H1 (cell line): ENCODE data around the gene PLEKHN1. TPM values are rescaled to one million over a fixed set of nuclear protein-coding genes. Genes with fewer than 3 reads are reported as not detected.

Experiments used
- CTCF ChIA-PET: fragments of 300-600 bp; sonication (Branson Sonifier 250); formaldehyde crosslinking; loops from one replicate; lab custom pipeline; 2021; ENCODE audit not compliant: partially characterized antibody; lab: Charles Lee
- POLR2A ChIA-PET: fragments of 300-600 bp; sonication (Branson Sonifier 250); formaldehyde crosslinking; loops from one replicate; lab custom pipeline; 2021; ENCODE audit warnings: inconsistent platforms; ENCODE audit not compliant: partially characterized antibody; lab: Charles Lee
- DNase-seq, 2 experiments: peaks; one replicate each; pipeline versions ENCODE4 v3.0.0 to v3.0.0-alpha.2; 2010 to 2022; ENCODE audit warnings: low spot score in 2 of 2, low read depth in 1 of 2, mixed read lengths in 1 of 2
- FAIRE-seq: peaks from 2 replicates; lab custom pipeline; 2011; peaks lifted over from hg19 to GRCh38; lab: Jason Lieb, UNC
- H2AFZ ChIP-seq: 2 replicates; pipeline ENCODE4 v1.8.1; 2012; ENCODE audit warnings: low read length, inconsistent platforms
- H2AK5ac ChIP-seq: 2 replicates; pipeline ENCODE4 v1.6.1; 2013; ENCODE audit warnings: low read depth, low read length
- H2BK120ac ChIP-seq: replicated peaks from 2 replicates; pipeline ENCODE3; 2013; ENCODE audit warnings: low read depth, low read length, inconsistent platforms
- H2BK12ac ChIP-seq: 2 replicates; pipeline ENCODE4 v1.6.1; 2013; ENCODE audit warnings: low read depth, low read length
- H2BK15ac ChIP-seq: 2 replicates; pipeline ENCODE4 v1.6.1; 2013; ENCODE audit warnings: low read length
- H2BK20ac ChIP-seq: 2 replicates; pipeline ENCODE4 v1.6.1; 2013; ENCODE audit warnings: low read length
- H2BK5ac ChIP-seq: 2 replicates; pipeline ENCODE4 v1.6.1; 2013; ENCODE audit warnings: low read depth, low read length
- H3K14ac ChIP-seq: 2 replicates; pipeline ENCODE4 v1.6.1; 2013; ENCODE audit warnings: inconsistent platforms; ENCODE audit not compliant: insufficient read length
- H3K18ac ChIP-seq: 2 replicates; pipeline ENCODE4 v1.6.1; 2013; ENCODE audit warnings: low read length; ENCODE audit errors: extremely low read depth
- H3K23ac ChIP-seq: 2 replicates; pipeline ENCODE4 v1.6.1; 2013; ENCODE audit warnings: inconsistent platforms; ENCODE audit not compliant: insufficient read length
- H3K23me2 ChIP-seq: 2 replicates; pipeline ENCODE4 v1.6.1; 2013; ENCODE audit warnings: low read depth, low read length
- H3K27ac ChIP-seq: 2 replicates; pipeline ENCODE4 v1.6.1; 2011; ENCODE audit warnings: low read depth, low read length, inconsistent platforms
- H3K27me3 ChIP-seq, 4 experiments: replicated peaks in 1 of 4; 1 replicate in 1 of 4; 2 replicates in 3 of 4; pipeline versions ENCODE4 v1.6.1 to v1.8.1; 2011 to 2013; ENCODE audit warnings: low read length in 3 of 4, mild to moderate bottlenecking in 3 of 4, inconsistent platforms in 2 of 4, mixed read lengths in 2 of 4, moderate library complexity in 1 of 4; ENCODE audit not compliant: control insufficient read depth in 3 of 4, insufficient read depth in 3 of 4; ENCODE audit errors: extremely low read depth in 1 of 4
- H3K36me3 ChIP-seq, 4 experiments: 2 replicates each; pipeline versions ENCODE4 v1.6.1 to v1.8.1; 2011 to 2013; ENCODE audit warnings: mild to moderate bottlenecking in 4 of 4, low read length in 3 of 4, moderate library complexity in 2 of 4, control low read depth in 1 of 4, inconsistent platforms in 1 of 4; ENCODE audit not compliant: insufficient read depth in 4 of 4, control insufficient read depth in 2 of 4
- H3K4ac ChIP-seq: replicated peaks from 2 replicates; pipeline ENCODE3; 2013; ENCODE audit warnings: low read length, low read depth, mixed read lengths, inconsistent platforms; ENCODE audit not compliant: insufficient read length
- H3K4me1 ChIP-seq, 4 experiments: replicated peaks in 1 of 4; 1 replicate in 1 of 4; 2 replicates in 3 of 4; pipeline versions ENCODE4 v1.6.1 to v1.8.1; 2011 to 2013; ENCODE audit warnings: low read length in 3 of 4, inconsistent platforms in 2 of 4, mixed read lengths in 1 of 4; ENCODE audit not compliant: insufficient read depth in 4 of 4, control insufficient read depth in 3 of 4
- H3K4me2 ChIP-seq, 2 experiments: 2 replicates each; pipeline versions ENCODE4 v1.6.1 to v1.8.1; 2011 to 2013; ENCODE audit warnings: low read depth in 2 of 2, low read length in 2 of 2, control low read depth in 1 of 2, inconsistent platforms in 1 of 2, mild to moderate bottlenecking in 1 of 2; ENCODE audit not compliant: insufficient read depth in 1 of 2
- H3K4me3 ChIP-seq, 4 experiments: fragments of 200-600, 300-600 bp in 1 of 4; sonication (generic), shearing (Covaris generic), sonication (Bioruptor Twin) in 1 of 4; 2 replicates each; pipeline versions ENCODE4 v1.5.1 to v1.8.1; 2011 to 2016; ENCODE audit warnings: low read length in 4 of 4, low read depth in 3 of 4, control low read depth in 2 of 4, inconsistent platforms in 2 of 4, mild to moderate bottlenecking in 2 of 4, mixed read lengths in 1 of 4, moderate library complexity in 1 of 4; ENCODE audit not compliant: insufficient read depth in 2 of 4; ENCODE audit errors: extremely low read depth in 1 of 4
- H3K56ac ChIP-seq: replicated peaks from 2 replicates; pipeline ENCODE3; 2013; ENCODE audit warnings: low read depth, mild to moderate bottlenecking, mixed read lengths, low read length, inconsistent platforms; ENCODE audit not compliant: insufficient read length
- H3K79me1 ChIP-seq: 2 replicates; pipeline ENCODE4 v1.6.1; 2013; ENCODE audit warnings: low read depth, low read length, control low read depth
- H3K79me2 ChIP-seq, 2 experiments: 2 replicates each; pipeline versions ENCODE4 v1.6.1 to v1.8.1; 2012 to 2013; ENCODE audit warnings: low read length in 2 of 2, mild to moderate bottlenecking in 2 of 2, inconsistent platforms in 1 of 2; ENCODE audit not compliant: insufficient read depth in 2 of 2, control insufficient read depth in 1 of 2
- H3K9ac ChIP-seq, 4 experiments: replicated peaks in 1 of 4; 1 replicate in 1 of 4; 2 replicates in 3 of 4; pipeline versions ENCODE4 v1.6.1 to v1.8.1; 2011 to 2013; ENCODE audit warnings: low read depth in 3 of 4, low read length in 3 of 4, control low read depth in 2 of 4, mild to moderate bottlenecking in 2 of 4, moderate library complexity in 2 of 4, inconsistent platforms in 1 of 4; ENCODE audit errors: extremely low read depth in 1 of 4
- H3K9me3 ChIP-seq, 2 experiments: 2 replicates each; pipeline versions ENCODE4 v1.6.1 to v1.8.1; 2012 to 2013; ENCODE audit warnings: mild to moderate bottlenecking in 2 of 2, moderate library complexity in 2 of 2, control low read depth in 1 of 2, inconsistent platforms in 1 of 2, low read depth in 1 of 2, low read length in 1 of 2, mixed read lengths in 1 of 2; ENCODE audit not compliant: insufficient read depth in 2 of 2
- H4K20me1 ChIP-seq, 2 experiments: replicated peaks in 1 of 2; 2 replicates each; pipeline versions ENCODE3 to v1.8.1; 2011 to 2013; ENCODE audit warnings: inconsistent platforms in 2 of 2, low read length in 2 of 2, mild to moderate bottlenecking in 1 of 2; ENCODE audit not compliant: insufficient read depth in 2 of 2, control insufficient read depth in 1 of 2
- H4K5ac ChIP-seq: 2 replicates; pipeline ENCODE4 v1.6.1; 2013; ENCODE audit warnings: low read length, low read depth, mixed read lengths, inconsistent platforms; ENCODE audit not compliant: insufficient read length
- H4K8ac ChIP-seq: 2 replicates; pipeline ENCODE4 v1.8.0; 2013; ENCODE audit warnings: mild to moderate bottlenecking, moderate library complexity, low read length, inconsistent platforms; ENCODE audit not compliant: insufficient read depth; ENCODE audit errors: extremely low read depth
- H4K91ac ChIP-seq: replicated peaks from 2 replicates; pipeline ENCODE3; 2013; ENCODE audit warnings: low read length, mixed read lengths, inconsistent platforms; ENCODE audit not compliant: insufficient read length
- CBX5 ChIP-seq: fragments of 300-800, 300-1000 bp; sonication (generic); IDR thresholded peaks from 2 replicates; pipeline ENCODE4 v1.7.1; 2016; ENCODE audit warnings: antibody characterized with exemption, low read length, low read depth
- CTCF ChIP-seq, 3 experiments: IDR thresholded peaks; 1 replicate in 2 of 3; 2 replicates in 1 of 3; pipeline versions ENCODE4 v1.5.1 to v1.6.1; 2011; ENCODE audit warnings: low read length in 3 of 3, mild to moderate bottlenecking in 3 of 3, inconsistent platforms in 2 of 3, low read depth in 1 of 3, moderate library complexity in 1 of 3; ENCODE audit not compliant: insufficient read depth in 1 of 3; ENCODE audit errors: control extremely low read depth in 1 of 3
- HDAC2 ChIP-seq, 2 experiments: fragments of 300-600 bp in 1 of 2; sonication (generic) in 1 of 2; IDR thresholded peaks; 2 replicates each; pipeline ENCODE4 v1.6.1; 2011 to 2012; ENCODE audit warnings: low read depth in 2 of 2, low read length in 2 of 2, mild to moderate bottlenecking in 2 of 2, moderate library complexity in 2 of 2, borderline replicate concordance in 1 of 2, inconsistent platforms in 1 of 2
- KDM1A ChIP-seq: fragments of 200-600, 300-600 bp; sonication (generic); IDR thresholded peaks from 2 replicates; pipeline ENCODE4 v1.7.1; 2016; ENCODE audit warnings: mild to moderate bottlenecking, low read length, borderline replicate concordance
- PHF8 ChIP-seq: fragments of 200-600 bp; sonication (generic); conservative IDR thresholded peaks from 2 replicates; pipeline ENCODE4 v1.7.1; 2012; ENCODE audit warnings: low read depth, mild to moderate bottlenecking, inconsistent platforms, low read length, moderate library complexity
- POLR2AphosphoS5 ChIP-seq: IDR thresholded peaks from 2 replicates; pipeline ENCODE4 v1.6.1; 2011; ENCODE audit warnings: low read depth, low read length
- RFX5 ChIP-seq: IDR thresholded peaks from 2 replicates; pipeline ENCODE4 v1.6.1; 2011; ENCODE audit warnings: low read depth, low read length, improper control_type of control experiment, borderline replicate concordance
- RNF2 ChIP-seq: fragments of 200-900, 300-1000 bp; sonication (generic); IDR thresholded peaks from 2 replicates; pipeline ENCODE4 v1.7.1; 2016; ENCODE audit warnings: borderline replicate concordance, low read depth, mild to moderate bottlenecking, antibody characterized with exemption, low read length; ENCODE audit not compliant: poor library complexity, severe bottlenecking; ENCODE audit errors: missing control alignments
- SIRT6 ChIP-seq: IDR thresholded peaks from one replicate; pipeline ENCODE4 v1.7.1; 2012; ENCODE audit warnings: low read length, inconsistent platforms
- SIX5 ChIP-seq: IDR thresholded peaks from 2 replicates; pipeline ENCODE4 v1.6.1; 2011; ENCODE audit warnings: mild to moderate bottlenecking, low read depth, low read length
- WGBS, 2 experiments: shearing (Covaris generic) in 1 of 2; methylation state at CpG; one replicate each; pipeline versions ENCODE4 v1.1.6 to v1.1.7; 2013 to 2015; ENCODE audit warnings: low lambda C conversion rate in 2 of 2, mixed read lengths in 2 of 2, inconsistent platforms in 1 of 2, low coverage in 1 of 2, missing lambda C conversion rate in 1 of 2; ENCODE audit not compliant: insufficient replicate concordance in 2 of 2, insufficient coverage in 1 of 2, insufficient read length in 1 of 2; ENCODE audit errors: extremely low coverage in 1 of 2, missing lambda C conversion rate in 1 of 2; 5-methylcytosine and 5-hydroxymethylcytosine counted together
- polyA plus RNA-seq, 7 experiments: library from polyadenylated mRNA; depleted of rRNA in 3 of 7; stranded (reverse) in 5 of 7; unstranded in 2 of 7; fragments of >200 nt in 5 of 7; fragments of 200-250 nt in 2 of 7; gene quantifications; 1 replicate in 5 of 7; 2 replicates in 1 of 7; 4 replicates in 1 of 7; pipeline versions ENCODE4 v1.2.1 to v1.2.3, GENCODE V29; 2011 to 2013; ENCODE audit warnings: missing spikeins in 2 of 7, mixed read lengths in 2 of 7
- total RNA-seq: library from RNA; stranded (reverse); fragmentation: NEBNext Ultra II Directional; extraction: Animal tissue kit (Norgen Biotek cat#: 25700); gene quantifications from 2 replicates; pipeline ENCODE4 v1.2.1, GENCODE V29; 2021

The PLEKHN1 gene
- total and polyA plus RNA-seq, 2 of the 8 experiments (the other 6 are each of a cell fraction or from before 2014, with no cell fraction given) = 0.39 to 1.5 TPM

GRCh38 chr1:1021920-1022259 lies 55.6 kb downstream of the PLEKHN1 start:
- CTCF ChIA-PET = interaction anchor here (0.6 to 3.0 kb wide), 8 partner anchors 9 to 202 kb away, joined by 3 to 15 read pairs (median 4); partner anchors contain the start of gene ISG15
- no peak for FAIRE-seq
- no peak for TF ChIP-seq PHF8
- TF ChIP-seq SIRT6 = no peak
- no peak for TF ChIP-seq SIX5
- no peak for TF ChIP-seq RNF2
- no peak for TF ChIP-seq KDM1A
- no peak for TF ChIP-seq POLR2AphosphoS5
- no peak for TF ChIP-seq CTCF (IDR thresholded peaks at IDR 0.05; ENCODE audit: control extremely low read depth in 1 of 3, insufficient read depth in 1 of 3, low read depth in 1 of 3, low read length in 3 of 3)
- TF ChIP-seq CBX5 = no peak
- TF ChIP-seq HDAC2 (IDR thresholded peaks at IDR 0.05; ENCODE audit: borderline replicate concordance in 1 of 2, low read depth in 2 of 2, low read length in 2 of 2) = no peak
- TF ChIP-seq RFX5 = no peak

More at GRCh38 chr1:1021920-1022259, 55.6 kb downstream of the PLEKHN1 start:
- Histone ChIP-seq H4K91ac (no peak overlapping the region), H3K23ac (no peak overlapping the region), H4K5ac (no peak overlapping the region), H3K79me1 (peaks cover 10% of the 10 kb centered on the region), H2BK15ac (no peak overlapping the region; the same call in 1 of the 2 replicates), H3K23me2 (peaks cover 8% of the 10 kb centered on the region; the same call in 1 of the 2 replicates), H2BK12ac (peak overlapping the region; percentile 60; the same call in 1 of the 2 replicates), H3K56ac (no peak overlapping the region), H3K4me3 (peak overlapping the region in 1 of 4 experiments; percentile 78; a peak in 4 of 8 replicates), H3K18ac (no peak overlapping the region; the same call in 1 of the 2 replicates), H3K27ac (no peak overlapping the region), H3K4me1 (peaks cover 2 to 53% (median 38%) of the 10 kb centered on the region in 4 experiments), H4K8ac (no peak overlapping the region; the same call in 1 of the 2 replicates), H3K27me3 (no peaks in the 10 kb centered on the region), H2AK5ac (peak overlapping the region; percentile 82; the same call in 1 of the 2 replicates), H2BK20ac (no peak overlapping the region), H3K4me2 (peak overlapping the region; percentile 70 to 79; a peak in 3 of 4 replicates), H2AFZ (no peak overlapping the region), H3K14ac (no peak overlapping the region), H2BK120ac (peak overlapping the region; percentile 43), H3K36me3 (peaks cover 0 to 20% (median 1%) of the 10 kb centered on the region in 4 experiments; a peak in 3 of 8 replicates), H3K79me2 (peaks cover 0 to 13% of the 10 kb centered on the region in 2 experiments; a peak in 1 of 4 replicates), H4K20me1 (peaks cover 6 to 10% of the 10 kb centered on the region in 2 experiments), H3K9me3 (no peaks in the 10 kb centered on the region), H3K9ac (no peak overlapping the region), H2BK5ac (no peak overlapping the region), H3K4ac (no peak overlapping the region)
- POLR2A ChIA-PET = interaction anchor here (0.6 to 14.9 kb wide), 9 partner anchors 14 to 178 kb away, joined by 3 to 245 read pairs (median 4); partner anchors contain the start of gene PERM1
- 89% methylated on average over 10 of the region's 10 CpGs; no CpG with 5 or more reads in 1 of the 2 experiments for WGBS, 2 experiments
- no peak for DNase-seq
